ENCODE results near the gene LEP. TPM values are rescaled to one million over a fixed set of nuclear protein-coding genes. Genes with fewer than 3 reads are reported as not detected.
A peak's percentile ranks its signal among the peaks of the same experiment; 100 is the strongest.

LEP gene
- total RNA-seq, 5 donors from 2014 or later (not counting 1 experiment from before 2014, with no cell fraction given), result not detected

- H3K9me3 ChIP-seq, result no peaks in the 10 kb centered on the region
- H3K36me3 Mint-ChIP-seq, result no peaks in the 10 kb centered on the region
- peaks cover 15 to 16% (median 16%) of the 10 kb centered on the region in 3 donors for H3K4me1 Mint-ChIP-seq
- H3K27ac Mint-ChIP-seq, result no peak overlapping the region
- CTCF ChIA-PET, result no interaction called here
- H3K4me3 Mint-ChIP-seq, result peak overlapping the region; percentile 64 to 80 (median 72)
- H3K27me3 ChIP-seq (replicated peaks in 1 of 2; ENCODE audit: control insufficient read depth in 2 of 2, extremely low read depth in 1 of 2, insufficient read depth in 2 of 2, low read length in 1 of 2), result peaks cover 0 to 61% of the 10 kb centered on the region in 2 experiments
- WGBS (ENCODE audit: insufficient coverage), result 8% methylated on average over 37 of the region's 37 CpGs
- no peaks in the 10 kb centered on the region for H3K36me3 ChIP-seq (ENCODE audit: control insufficient read depth in 2 of 2, extremely low read depth in 1 of 2, insufficient read depth in 1 of 2, low read length in 1 of 2)
- DNase-seq (peak in 2 of 35 experiments; percentile 4 to 7), ATAC-seq (replicated peaks in 1 of 4) (peak in 1 of 4 experiments; percentile 50)
- peaks cover 0 to 14% of the 10 kb centered on the region in 2 experiments for H3K4me1 ChIP-seq (ENCODE audit: control insufficient read depth in 1 of 2, extremely low read depth in 1 of 2, insufficient read depth in 2 of 2, low read length in 2 of 2)
- POLR2A ChIA-PET, result interaction anchor here in 1 of 2 donors (0.7 kb wide), 1 partner anchor 10 kb away, joined by 4 read pairs; no protein-coding TSS in a partner anchor
- peaks cover 51 to 56% of the 10 kb centered on the region in 2 donors for H3K27me3 Mint-ChIP-seq
- no peak overlapping the region for H3K27ac ChIP-seq (ENCODE audit: low read length)
- H3K9me3 Mint-ChIP-seq, result peaks cover 0 to 2% (median 0%) of the 10 kb centered on the region in 3 donors
- peak overlapping the region; percentile 24 to 65 for H3K4me3 ChIP-seq (ENCODE audit: control insufficient read depth in 1 of 2, extremely low read depth in 1 of 2, low read length in 1 of 2)
Measured at GRCh38 chr7:128201067-128201689, 39.9 kb upstream of the LEP start.

- Mint-ChIP-seq H3K4me3 (peak overlapping the region; percentile 64 to 80 (median 72)), H3K36me3 (no peaks in the 10 kb centered on the region), H3K9me3 (no peaks in the 10 kb centered on the region), H3K4me1 (peaks cover 15 to 16% (median 16%) of the 10 kb centered on the region in 3 donors), H3K27ac (no peak overlapping the region), H3K27me3 (peaks cover 51 to 57% of the 10 kb centered on the region in 2 donors)
- WGBS (ENCODE audit: insufficient coverage), result 24% methylated on average over 17 of the region's 17 CpGs
- Histone ChIP-seq H3K4me1 (ENCODE audit: control insufficient read depth in 1 of 2, extremely low read depth in 1 of 2, insufficient read depth in 2 of 2, low read length in 2 of 2) (peaks cover 0 to 14% of the 10 kb centered on the region in 2 experiments), H3K27ac (ENCODE audit: low read length) (no peak overlapping the region), H3K4me3 (ENCODE audit: control insufficient read depth in 1 of 2, extremely low read depth in 1 of 2, low read length in 1 of 2) (peak overlapping the region; percentile 24 to 65), H3K9me3 (no peaks in the 10 kb centered on the region), H3K36me3 (ENCODE audit: control insufficient read depth in 2 of 2, extremely low read depth in 1 of 2, insufficient read depth in 1 of 2, low read length in 1 of 2) (no peaks in the 10 kb centered on the region), H3K27me3 (replicated peaks in 1 of 2; ENCODE audit: control insufficient read depth in 2 of 2, extremely low read depth in 1 of 2, insufficient read depth in 2 of 2, low read length in 1 of 2) (peaks cover 0 to 66% of the 10 kb centered on the region in 2 experiments)
- POLR2A ChIA-PET, result interaction anchor here in 1 of 2 donors (0.7 kb wide), 1 partner anchor 10 kb away, joined by 4 read pairs; no protein-coding TSS in a partner anchor
- CTCF ChIA-PET, result no interaction called here
- DNase-seq (no peak), ATAC-seq (replicated peaks in 1 of 4) (peak in 1 of 4 experiments; percentile 23)
Measured at GRCh38 chr7:128201690-128202085, 39.4 kb upstream of the LEP start.

GRCh38 chr7:128202287-128202957, 38.7 kb upstream of the LEP start:
- DNase-seq, result no peak
- H3K4me3 Mint-ChIP-seq, result peak overlapping the region in 2 of 3 donors; percentile 64 to 80
- H3K27ac Mint-ChIP-seq, result peak overlapping the region in 1 of 2 donors; percentile 15
- peaks cover 47 to 60% of the 10 kb centered on the region in 2 donors for H3K27me3 Mint-ChIP-seq
- Histone ChIP-seq H3K9me3 (no peaks in the 10 kb centered on the region), H3K27me3 (replicated peaks in 1 of 2; ENCODE audit: control insufficient read depth in 2 of 2, extremely low read depth in 1 of 2, insufficient read depth in 2 of 2, low read length in 1 of 2) (peaks cover 0 to 70% of the 10 kb centered on the region in 2 experiments), H3K36me3 (ENCODE audit: control insufficient read depth in 2 of 2, extremely low read depth in 1 of 2, insufficient read depth in 1 of 2, low read length in 1 of 2) (no peaks in the 10 kb centered on the region), H3K27ac (ENCODE audit: low read length) (no peak overlapping the region), H3K4me3 (ENCODE audit: control insufficient read depth in 1 of 2, extremely low read depth in 1 of 2, low read length in 1 of 2) (no peak overlapping the region), H3K4me1 (ENCODE audit: control insufficient read depth in 1 of 2, extremely low read depth in 1 of 2, insufficient read depth in 2 of 2, low read length in 2 of 2) (peaks cover 0 to 14% of the 10 kb centered on the region in 2 experiments)
- ChIA-PET POLR2A (no interaction called here), CTCF (interaction anchor here in 1 of 2 donors (0.6 kb wide), 1 partner anchor 176 kb away, joined by 5 read pairs; no protein-coding TSS in a partner anchor)
- H3K36me3 Mint-ChIP-seq, result no peaks in the 10 kb centered on the region
- 70% methylated on average over 5 of the region's 10 CpGs for WGBS (ENCODE audit: insufficient coverage)
- ATAC-seq (replicated peaks in 1 of 4), result no peak
- H3K4me1 Mint-ChIP-seq, result peaks cover 15 to 16% (median 16%) of the 10 kb centered on the region in 3 donors
- H3K9me3 Mint-ChIP-seq, result no peaks in the 10 kb centered on the region

GRCh38 chr7:128203047-128203491, 38.0 kb upstream of the LEP start:
- Mint-ChIP-seq H3K4me1 (peaks cover 15 to 16% (median 16%) of the 10 kb centered on the region in 3 donors), H3K27me3 (peaks cover 47 to 60% of the 10 kb centered on the region in 2 donors), H3K36me3 (no peaks in the 10 kb centered on the region), H3K27ac (no peak overlapping the region), H3K4me3 (no peak overlapping the region), H3K9me3 (no peaks in the 10 kb centered on the region)
- Histone ChIP-seq H3K27ac (ENCODE audit: low read length) (no peak overlapping the region), H3K4me3 (ENCODE audit: control insufficient read depth in 1 of 2, extremely low read depth in 1 of 2, low read length in 1 of 2) (no peak overlapping the region), H3K27me3 (replicated peaks in 1 of 2; ENCODE audit: control insufficient read depth in 2 of 2, extremely low read depth in 1 of 2, insufficient read depth in 2 of 2, low read length in 1 of 2) (peaks cover 0 to 68% of the 10 kb centered on the region in 2 experiments), H3K9me3 (no peaks in the 10 kb centered on the region), H3K36me3 (ENCODE audit: control insufficient read depth in 2 of 2, extremely low read depth in 1 of 2, insufficient read depth in 1 of 2, low read length in 1 of 2) (no peaks in the 10 kb centered on the region), H3K4me1 (ENCODE audit: control insufficient read depth in 1 of 2, extremely low read depth in 1 of 2, insufficient read depth in 2 of 2, low read length in 2 of 2) (peaks cover 0 to 14% of the 10 kb centered on the region in 2 experiments)
- WGBS (ENCODE audit: insufficient coverage), result 80% methylated on average over 9 of the region's 12 CpGs
- CTCF ChIA-PET, result interaction anchor here (0.6 kb wide), 2 partner anchors 168 to 175 kb away, joined by 3 to 5 read pairs; no protein-coding TSS in a partner anchor
- DNase-seq (no peak), ATAC-seq (replicated peaks in 1 of 4) (no peak)
- POLR2A ChIA-PET, result no interaction called here

- H3K4me3 ChIP-seq (ENCODE audit: control insufficient read depth in 1 of 2, extremely low read depth in 1 of 2, low read length in 1 of 2), result no peak overlapping the region
- Mint-ChIP-seq H3K27me3 (peaks cover 47 to 58% of the 10 kb centered on the region in 2 donors), H3K36me3 (no peaks in the 10 kb centered on the region), H3K4me1 (peaks cover 15 to 16% (median 16%) of the 10 kb centered on the region in 3 donors), H3K9me3 (no peaks in the 10 kb centered on the region), H3K4me3 (no peak overlapping the region), H3K27ac (no peak overlapping the region)
- peaks cover 0 to 69% of the 10 kb centered on the region in 2 experiments for H3K27me3 ChIP-seq (replicated peaks in 1 of 2; ENCODE audit: control insufficient read depth in 2 of 2, extremely low read depth in 1 of 2, insufficient read depth in 2 of 2, low read length in 1 of 2)
- H3K27ac ChIP-seq (ENCODE audit: low read length), result no peak overlapping the region
- 51% methylated on average over 3 of the region's 8 CpGs for WGBS (ENCODE audit: insufficient coverage)
- ChIA-PET CTCF (interaction anchor here in 1 of 2 donors (1.0 kb wide), 1 partner anchor 496 kb away, joined by 3 read pairs; no protein-coding TSS in a partner anchor), POLR2A (no interaction called here)
- no peaks in the 10 kb centered on the region for H3K9me3 ChIP-seq
- no peak for ATAC-seq (replicated peaks in 1 of 4)
- DNase-seq, result no peak
- H3K36me3 ChIP-seq (ENCODE audit: control insufficient read depth in 2 of 2, extremely low read depth in 1 of 2, insufficient read depth in 1 of 2, low read length in 1 of 2), result no peaks in the 10 kb centered on the region
- H3K4me1 ChIP-seq (ENCODE audit: control insufficient read depth in 1 of 2, extremely low read depth in 1 of 2, insufficient read depth in 2 of 2, low read length in 2 of 2), result peaks cover 0 to 14% of the 10 kb centered on the region in 2 experiments
Measured at GRCh38 chr7:128203710-128204214, 37.3 kb upstream of the LEP start.

GRCh38 chr7:128204455-128204854, 36.6 kb upstream of the LEP start:
- ATAC-seq (replicated peaks in 1 of 4) (no peak), DNase-seq (no peak)
- H3K27ac ChIP-seq (ENCODE audit: low read length), result no peak overlapping the region
- peaks cover 43 to 53% of the 10 kb centered on the region in 2 donors for H3K27me3 Mint-ChIP-seq
- H3K27ac Mint-ChIP-seq, result no peak overlapping the region
- no peaks in the 10 kb centered on the region for H3K36me3 ChIP-seq (ENCODE audit: control insufficient read depth in 2 of 2, extremely low read depth in 1 of 2, insufficient read depth in 1 of 2, low read length in 1 of 2)
- ChIA-PET POLR2A (no interaction called here), CTCF (interaction anchor here in 1 of 2 donors (1.0 kb wide), 1 partner anchor 496 kb away, joined by 3 read pairs; no protein-coding TSS in a partner anchor)
- H3K27me3 ChIP-seq (replicated peaks in 1 of 2; ENCODE audit: control insufficient read depth in 2 of 2, extremely low read depth in 1 of 2, insufficient read depth in 2 of 2, low read length in 1 of 2), result peaks cover 0 to 75% of the 10 kb centered on the region in 2 experiments
- H3K4me1 ChIP-seq (ENCODE audit: control insufficient read depth in 1 of 2, extremely low read depth in 1 of 2, insufficient read depth in 2 of 2, low read length in 2 of 2), result peaks cover 0 to 14% of the 10 kb centered on the region in 2 experiments
- peaks cover 15 to 16% (median 16%) of the 10 kb centered on the region in 3 donors for H3K4me1 Mint-ChIP-seq
- H3K36me3 Mint-ChIP-seq, result no peaks in the 10 kb centered on the region
- H3K9me3 ChIP-seq, result no peaks in the 10 kb centered on the region
- H3K4me3 Mint-ChIP-seq, result no peak overlapping the region
- no peak overlapping the region for H3K4me3 ChIP-seq (ENCODE audit: control insufficient read depth in 1 of 2, extremely low read depth in 1 of 2, low read length in 1 of 2)
- WGBS (ENCODE audit: insufficient coverage), result no CpG with 5 or more reads among the region's 5 CpGs
- H3K9me3 Mint-ChIP-seq, result no peaks in the 10 kb centered on the region
